DMS79 (cell line): Measurements from ENCODE around the gene APMAP.
"Not testable (repeated sequence)": the region's sequence is repeated elsewhere in the genome, so short reads cannot be mapped to it uniquely, and the experiment has no call there.

Source experiments
- DNase-seq: peaks from one replicate; lab custom pipeline; 2025; lab: John Stamatoyannopoulos, UW

Gene APMAP

DNA sequence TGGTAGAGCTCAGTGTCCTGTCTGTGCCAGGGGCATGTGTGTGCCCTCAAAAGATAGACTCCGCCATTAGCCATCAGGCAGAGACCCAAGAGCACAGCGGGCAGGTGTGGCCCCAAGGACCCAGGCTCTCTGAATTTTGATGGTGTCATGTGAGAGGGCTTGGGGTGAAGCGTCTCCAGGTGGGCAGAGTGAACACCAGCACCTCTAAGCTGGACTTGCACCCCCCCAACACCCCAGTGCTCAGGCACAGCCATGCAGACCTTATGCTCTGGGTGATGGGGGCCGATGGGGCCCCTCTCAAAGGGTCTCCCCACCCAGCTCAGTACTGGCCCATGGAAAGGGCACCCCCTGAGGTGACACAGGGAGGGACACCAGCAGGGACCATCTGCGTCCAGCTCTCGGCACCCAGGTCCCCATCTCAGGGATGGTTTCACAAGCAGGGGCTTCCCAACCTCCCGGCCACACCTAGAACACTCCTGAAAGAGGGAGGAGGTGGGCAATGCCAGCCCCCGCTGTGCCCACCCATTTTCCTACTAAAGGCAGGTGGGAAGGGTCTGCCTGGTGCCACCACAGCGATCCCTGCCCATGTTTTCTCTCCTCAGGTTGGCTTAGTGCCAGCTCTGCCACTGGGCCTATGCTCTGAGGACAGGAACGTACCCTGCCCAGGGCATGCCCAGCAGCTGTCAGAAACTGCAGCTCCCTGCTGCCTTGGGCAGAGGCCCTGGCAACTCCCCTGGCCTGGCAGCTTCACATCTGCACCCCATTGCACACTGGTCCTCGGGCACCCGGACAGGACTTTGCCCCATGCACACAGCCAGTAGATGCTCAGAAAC is 40.0 kb downstream of the APMAP start:
- no peak for DNase-seq

DNA sequence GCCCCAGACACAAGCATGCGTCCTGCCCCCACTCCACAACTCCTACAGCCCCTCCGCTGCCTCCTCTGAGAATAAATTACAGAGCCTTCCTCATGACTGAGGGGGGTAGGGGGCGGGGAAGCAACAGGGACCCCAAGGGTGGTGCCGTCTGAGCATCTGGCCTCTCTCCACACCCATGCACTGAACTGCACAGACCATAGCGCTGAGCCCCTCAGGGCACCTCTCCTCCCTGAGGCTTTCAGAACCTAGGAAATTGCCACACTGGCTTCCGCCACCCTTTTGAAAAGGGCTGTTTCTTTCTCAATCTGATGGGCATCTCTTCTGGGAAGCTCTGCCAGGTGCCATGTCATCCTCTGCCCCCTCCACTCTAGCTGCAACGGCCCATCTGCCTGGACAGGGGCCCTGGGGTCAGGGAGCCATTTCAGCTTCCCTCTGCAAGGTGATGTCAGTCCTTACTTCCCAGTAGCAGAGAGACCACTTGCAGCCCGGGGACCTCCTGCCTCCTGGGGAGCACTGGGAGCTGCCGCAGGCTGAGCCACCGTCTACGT is 40.9 kb downstream of the APMAP start:
- no peak for DNase-seq

DNA sequence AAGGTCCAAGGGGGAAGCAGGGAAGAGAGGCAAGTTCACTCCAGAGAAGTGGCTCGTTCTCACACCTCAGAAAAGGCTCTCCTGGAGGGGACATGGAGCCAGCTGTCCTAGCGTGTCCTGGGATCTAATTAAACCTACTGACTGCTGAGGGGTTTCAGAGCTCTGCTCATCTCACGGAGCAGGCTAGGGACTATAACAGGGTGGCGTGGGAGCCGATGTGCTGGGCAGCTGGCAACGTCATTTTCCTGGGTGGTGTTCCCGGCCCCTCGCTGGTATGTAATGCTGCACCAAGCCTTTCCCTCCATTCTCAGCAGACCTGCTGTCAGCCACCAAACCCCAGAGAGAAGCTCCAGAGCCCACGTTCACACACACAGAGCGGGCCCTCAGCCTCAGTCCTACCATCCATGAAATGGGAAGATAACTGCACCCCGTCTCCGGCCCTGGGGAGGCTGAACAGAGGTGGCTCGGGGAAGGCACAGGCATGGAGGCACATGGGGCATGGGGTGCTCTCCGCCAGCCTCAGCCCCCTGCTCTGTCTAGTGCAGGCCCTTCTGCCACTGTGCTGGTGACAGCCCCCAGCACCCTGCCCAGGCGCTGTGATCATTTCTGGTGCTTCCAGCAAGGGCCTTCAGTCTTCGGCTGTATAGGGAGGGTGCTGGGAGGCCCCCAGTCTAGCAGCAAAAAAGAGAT is 41.6 kb downstream of the APMAP start:
- no peak for DNase-seq

DNA sequence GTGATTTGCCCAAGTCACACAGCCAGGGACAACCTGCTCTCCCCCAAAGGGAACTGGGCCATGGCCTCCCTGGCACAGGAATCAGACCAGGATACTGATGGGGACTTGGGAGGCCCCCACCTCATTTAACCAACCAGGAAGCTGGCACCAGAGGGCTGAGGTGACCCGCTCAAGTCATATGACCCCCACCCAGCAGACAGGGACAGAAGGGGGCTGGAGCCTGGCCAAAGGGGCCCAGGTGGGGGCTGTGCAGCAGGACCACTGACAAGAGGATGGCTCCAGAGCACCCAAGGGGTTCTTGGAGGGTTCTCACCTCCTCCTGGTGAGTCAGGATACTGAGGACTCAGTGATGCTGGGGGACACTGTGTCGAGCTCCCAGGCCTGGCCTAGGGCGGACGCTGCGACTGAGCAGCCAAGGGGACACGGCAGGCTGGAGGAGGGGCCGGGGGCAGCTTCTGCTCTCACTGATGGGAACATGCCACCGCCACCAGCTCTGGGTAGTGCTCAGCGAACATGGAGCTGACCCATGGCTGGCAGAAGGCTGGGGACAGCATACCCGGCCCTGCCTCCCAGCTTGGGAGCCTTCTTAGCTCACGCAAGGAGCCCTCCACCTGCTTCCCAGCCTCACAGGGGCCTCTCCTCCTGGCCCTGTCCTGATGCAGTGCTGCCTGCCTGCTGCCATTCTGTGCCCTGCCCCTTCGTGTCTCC is 42.3 kb downstream of the APMAP start:
- no peak for DNase-seq

DNA sequence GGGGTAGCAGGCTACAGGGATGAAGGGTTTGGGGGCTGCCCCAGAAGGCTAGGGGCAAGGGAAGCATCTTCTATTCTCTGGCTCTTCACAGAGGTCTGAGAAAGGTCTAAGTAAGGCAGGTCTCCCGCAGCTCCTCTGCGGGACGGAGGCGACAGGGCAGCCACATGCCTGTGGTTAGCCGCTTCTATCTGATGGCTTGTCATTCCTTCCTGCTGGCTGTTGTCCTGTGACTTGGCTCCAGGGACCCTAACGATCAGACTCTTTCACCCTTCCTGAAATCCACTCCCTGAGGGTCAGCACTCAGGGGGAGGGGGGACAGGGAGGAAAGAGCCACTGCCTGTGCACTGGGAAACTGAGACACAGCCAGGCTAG is 42.8 kb downstream of the APMAP start:
- DNase-seq: no peak

DNA sequence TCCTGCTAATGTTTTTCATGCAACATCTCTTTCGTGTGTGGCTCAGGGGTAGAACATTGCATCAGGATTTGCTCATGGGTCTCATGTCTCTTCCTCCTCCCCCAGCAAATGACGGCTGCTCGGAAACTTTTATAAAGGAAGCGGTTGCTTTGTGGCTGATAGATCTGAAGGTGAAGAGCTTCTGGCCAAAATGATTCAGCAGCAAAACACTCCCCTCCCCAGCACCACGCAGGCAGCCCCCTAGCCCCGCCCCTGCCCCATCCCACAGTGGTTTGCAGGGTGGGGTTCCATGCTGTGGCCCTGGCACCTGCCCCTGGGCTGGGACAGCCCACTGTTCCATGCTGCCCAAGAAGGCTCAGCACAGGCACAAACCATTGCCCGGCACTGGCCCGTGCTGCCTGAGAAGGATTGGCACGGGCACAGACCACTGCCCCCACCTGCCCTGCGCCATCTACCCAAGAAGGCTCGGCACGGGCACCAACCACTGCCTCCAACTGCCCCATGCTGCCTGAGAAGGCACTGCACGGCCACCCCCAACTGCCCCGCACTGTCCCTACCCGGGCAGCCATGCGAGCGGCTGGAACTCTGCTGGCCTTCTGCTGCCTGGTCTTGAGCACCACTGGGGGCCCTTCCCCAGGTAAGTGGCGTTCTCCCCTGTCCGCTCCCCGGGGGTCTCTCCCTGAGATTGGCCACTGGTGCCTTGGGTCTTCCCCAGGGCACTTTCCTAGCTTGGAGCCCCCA is 43.4 kb downstream of the APMAP start, which contains the start of gene CST7:
TSS of gene CST7 (plus strand) at position 331 of the 741 bp plus-strand sequence. CDS start at position 568, 237 bp downstream.
- DNase-seq: no peak

DNA sequence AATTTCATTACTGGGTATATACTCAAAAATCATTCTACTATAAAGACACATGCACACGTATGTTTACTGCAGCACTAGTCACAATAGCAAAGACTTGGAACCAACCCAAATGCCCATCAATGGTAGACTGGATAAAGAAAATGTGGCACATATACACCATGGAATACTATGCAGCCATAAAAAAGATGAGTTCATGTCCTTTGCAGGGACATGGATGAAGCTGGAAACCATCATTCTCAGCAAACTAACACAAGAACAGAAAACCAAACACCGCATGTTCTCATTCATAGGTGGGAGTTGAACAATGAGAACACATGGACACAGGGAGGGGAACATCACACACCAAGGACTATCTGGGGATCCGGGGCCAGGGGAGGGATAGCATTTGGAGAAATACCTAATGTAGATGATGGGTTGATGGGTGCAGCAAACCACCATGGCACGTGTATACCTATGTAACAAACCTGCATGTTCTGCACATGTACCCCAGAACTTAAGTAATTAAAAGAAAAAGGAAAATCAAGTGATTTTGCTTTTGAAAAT is 44.1 kb downstream of the APMAP start:
- not testable (repeated sequence) for DNase-seq

DNA sequence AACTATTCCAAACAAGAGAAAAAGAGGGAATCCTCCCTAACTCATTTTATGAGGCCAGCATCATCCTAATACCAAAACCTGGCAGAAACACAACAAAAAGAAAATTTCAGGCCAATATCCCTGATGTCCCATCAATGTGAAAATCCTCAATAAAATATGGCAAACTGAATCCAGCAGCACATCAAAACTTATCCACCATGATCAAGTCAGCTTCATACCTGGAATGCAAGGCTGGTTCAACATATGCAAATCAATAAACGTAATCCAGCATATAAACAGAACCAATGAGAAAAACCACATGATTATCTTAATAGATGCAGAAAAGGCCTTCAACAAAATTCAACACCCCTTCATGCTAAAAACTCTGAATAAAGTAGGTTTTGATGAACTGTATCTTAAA is 46.2 kb downstream of the APMAP start:
- not testable (repeated sequence) for DNase-seq

DNA sequence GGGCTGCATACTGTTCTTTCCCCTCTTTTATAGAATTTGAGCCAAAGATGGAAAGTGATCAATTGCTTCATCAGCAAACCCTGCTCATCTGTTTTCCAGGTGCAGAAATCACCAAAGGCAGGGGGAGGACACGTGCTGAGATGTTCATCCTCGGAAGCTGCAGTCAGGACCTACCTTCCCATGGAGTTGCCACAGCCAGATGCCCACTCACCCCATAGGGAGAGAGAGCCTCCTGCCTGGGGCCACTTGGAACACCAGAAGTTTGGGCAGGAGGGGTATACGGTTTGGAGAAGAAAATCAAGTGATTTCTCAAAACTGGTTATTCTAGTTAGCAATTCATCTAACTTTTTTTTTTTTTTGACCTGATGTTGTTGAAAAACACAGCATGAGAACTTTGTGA is 48.8 kb downstream of the APMAP start:
- DNase-seq: no peak

DNA sequence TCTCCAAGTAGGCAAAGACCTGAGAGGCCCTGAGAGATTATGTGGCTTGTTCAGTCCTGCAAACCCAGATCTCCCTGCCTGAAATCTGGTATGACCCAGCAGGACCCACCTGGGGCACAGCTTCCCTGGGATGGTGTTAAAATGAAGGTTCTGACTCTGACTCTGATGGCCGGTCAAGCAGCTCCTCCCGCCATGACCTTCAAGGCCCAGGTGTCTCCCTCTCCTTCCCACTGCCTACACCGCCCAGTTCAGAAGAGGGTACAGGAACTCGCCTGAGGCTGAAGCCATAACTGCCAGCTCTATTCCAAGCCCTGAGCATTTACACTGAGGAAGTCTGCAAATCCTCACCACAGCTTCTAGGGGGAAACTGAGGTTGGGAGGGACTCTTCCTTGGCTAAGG is 49.4 kb downstream of the APMAP start:
- DNase-seq: no peak

DNA sequence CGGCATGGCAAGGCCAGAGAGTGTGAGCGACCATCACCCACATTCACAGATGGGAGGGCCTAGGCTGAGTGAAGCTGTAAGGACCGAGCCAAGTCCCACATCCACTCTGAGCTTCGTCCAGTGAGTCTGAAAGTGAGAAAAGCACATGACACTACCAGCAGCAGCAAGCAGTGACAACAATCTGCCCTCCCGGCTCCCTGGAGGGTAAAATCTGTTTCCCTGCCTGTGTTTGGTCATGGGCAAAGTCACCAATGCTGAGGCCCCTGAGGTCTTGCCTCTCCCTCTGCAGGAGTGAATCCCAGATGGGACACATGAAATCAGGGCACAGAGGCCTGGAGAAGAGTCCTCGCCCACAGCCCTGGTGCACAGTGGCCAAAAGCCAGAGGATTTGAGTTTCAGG is 49.9 kb downstream of the APMAP start:
- no peak for DNase-seq

DNA sequence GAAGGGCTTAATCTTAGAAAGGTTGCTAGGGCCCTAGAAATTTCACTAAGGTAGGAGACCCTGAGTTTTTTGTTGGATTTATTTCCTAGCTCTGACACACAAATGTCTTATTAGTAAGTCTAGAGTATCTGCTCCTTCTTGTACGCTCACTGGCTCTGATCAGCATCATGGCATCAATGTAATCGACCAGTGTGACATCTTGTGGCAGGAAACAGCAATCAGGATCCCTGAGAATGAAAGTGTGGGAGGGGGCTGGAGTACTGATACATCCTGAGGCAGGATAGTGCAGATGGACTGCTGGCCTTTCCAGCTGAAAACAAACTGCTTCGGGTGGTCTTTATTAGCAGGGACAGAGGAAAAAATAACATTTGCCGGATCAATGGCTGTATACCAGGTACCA is 53.5 kb downstream of the APMAP start:
- no peak for DNase-seq

DNA sequence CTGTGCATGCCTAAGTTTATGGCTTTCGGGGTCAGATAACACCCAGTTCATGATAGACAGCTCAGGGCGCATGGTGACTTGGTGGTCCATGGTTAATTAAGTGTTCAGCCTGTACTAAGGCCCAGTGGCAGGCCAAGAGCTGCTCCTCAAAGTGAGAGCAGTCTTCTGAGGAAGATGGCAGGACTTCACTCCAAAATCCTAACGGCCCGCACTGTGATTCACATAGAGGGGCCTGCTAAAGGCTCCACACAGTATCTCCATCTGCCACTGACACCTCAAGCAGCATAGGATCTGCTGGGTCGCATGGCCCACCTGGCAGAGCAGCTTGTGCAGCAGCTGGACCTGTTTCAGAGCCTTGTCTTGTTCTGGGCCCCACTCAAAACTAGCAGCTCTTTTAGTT is 54.1 kb downstream of the APMAP start:
- DNase-seq: no peak

DNA sequence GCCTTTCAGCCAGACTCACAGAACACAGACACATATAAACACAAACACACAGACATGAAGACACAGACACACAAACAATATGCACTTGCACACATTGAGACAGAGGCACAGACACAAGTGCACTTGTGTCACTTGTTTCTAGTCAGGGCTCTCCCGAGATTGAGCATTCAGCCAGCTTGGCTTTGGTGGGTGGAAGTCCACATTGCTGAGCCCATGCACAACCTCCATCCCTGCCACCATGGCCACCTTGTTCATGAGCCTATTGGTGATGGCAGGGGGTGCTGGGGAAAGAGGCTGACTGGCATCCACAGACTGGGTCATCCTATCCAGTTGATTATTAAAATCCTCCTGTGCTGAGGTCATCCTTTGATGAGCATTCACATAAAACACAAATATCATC is 55.0 kb downstream of the APMAP start:
- no peak for DNase-seq

DNA sequence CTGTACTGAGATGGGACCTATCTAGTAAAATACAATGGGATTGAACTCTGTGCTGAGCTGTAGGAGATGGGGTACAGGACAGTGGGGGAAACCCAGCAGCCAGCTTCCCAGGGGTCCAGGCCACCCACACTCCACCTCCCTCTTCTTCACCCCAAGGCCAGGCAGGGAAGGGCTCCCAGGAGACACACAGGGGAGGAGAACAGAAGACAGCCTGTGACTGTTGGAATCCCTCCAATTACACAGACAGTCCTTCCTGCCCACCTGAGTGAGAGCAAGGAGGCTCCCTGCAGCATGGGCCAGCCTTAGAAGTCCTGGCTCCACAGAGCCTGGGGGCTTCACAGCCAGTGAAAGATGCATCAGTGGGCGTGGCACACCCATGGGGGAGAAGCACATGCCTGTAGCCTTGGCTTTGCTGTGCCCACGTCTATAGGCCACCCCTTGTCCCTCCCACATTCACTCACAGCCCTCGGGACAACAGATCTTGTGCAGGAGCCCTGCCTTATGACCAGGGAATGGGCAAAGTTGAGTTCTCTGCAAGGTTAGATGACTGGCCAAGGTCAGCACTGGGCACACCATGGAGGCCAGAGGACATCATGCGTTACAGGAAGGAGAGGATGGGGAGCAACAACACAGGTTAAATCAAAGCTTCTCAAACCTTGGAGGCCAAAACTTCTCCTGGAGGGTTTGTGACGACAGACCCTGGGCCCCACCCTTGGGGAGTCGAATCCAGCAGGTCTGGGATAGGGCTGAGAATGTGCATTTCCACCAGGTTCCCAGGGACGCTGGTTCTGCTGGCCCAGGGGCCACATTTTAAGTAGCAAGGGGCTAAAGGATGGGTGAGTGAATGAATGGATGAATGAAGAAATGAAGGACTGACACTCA is 55.8 kb downstream of the APMAP start:
- DNase-seq: no peak

DNA sequence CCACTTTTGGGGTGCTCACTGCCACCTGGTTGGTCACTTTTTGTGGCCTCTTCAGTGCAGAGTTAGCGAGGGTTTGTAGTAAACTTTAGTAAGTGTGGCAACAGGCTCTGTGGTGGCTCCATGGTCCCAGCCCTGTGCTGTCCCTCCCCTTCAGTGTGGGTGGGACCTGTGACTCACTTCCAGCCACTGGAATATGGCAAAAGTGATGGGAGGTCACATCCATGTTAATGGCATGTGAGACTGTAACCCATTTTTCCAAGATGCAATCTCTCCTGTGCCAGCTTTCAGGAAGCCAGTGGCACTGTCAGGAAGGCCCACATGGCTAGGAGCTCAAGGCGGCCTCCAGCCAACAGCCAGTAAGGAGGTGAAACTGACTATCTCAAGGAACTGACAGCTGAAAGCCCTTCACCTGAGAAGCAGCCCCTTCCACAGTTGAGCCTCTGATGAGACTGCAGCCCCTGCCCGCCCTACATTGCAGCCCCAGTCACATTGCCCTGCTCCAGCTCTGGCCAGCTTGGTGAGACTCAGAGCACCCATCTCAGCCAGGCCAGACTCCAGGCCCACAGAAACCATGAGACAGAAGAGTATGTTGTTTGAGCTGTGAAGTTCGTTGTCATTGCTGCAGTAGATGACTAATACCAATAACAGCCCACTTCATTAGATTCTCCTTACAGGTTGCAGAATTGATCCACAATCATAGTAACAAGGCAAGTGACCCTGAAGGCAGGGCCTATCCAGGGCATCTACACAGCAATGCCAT is 56.6 kb downstream of the APMAP start:
- DNase-seq: no peak

DNA sequence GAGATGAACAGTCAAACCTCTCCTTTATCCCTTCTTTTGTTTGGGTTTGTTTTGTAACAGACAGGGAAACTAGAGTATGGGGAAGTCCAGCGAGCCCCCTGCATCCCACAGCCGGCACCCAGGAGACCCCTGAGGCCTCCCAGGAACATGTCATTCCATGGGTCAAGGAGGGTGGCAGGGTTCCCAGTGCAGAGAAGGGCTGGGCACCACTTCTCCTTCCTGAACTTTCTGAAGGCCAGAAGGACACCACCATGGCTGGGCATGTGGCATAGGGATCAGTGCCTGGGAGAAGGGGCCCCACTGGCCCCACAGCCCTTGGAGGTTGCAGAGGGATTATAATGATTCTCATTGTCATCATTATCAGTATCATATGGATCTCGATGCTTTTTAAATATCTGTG is 57.4 kb downstream of the APMAP start:
- no peak for DNase-seq

DNA sequence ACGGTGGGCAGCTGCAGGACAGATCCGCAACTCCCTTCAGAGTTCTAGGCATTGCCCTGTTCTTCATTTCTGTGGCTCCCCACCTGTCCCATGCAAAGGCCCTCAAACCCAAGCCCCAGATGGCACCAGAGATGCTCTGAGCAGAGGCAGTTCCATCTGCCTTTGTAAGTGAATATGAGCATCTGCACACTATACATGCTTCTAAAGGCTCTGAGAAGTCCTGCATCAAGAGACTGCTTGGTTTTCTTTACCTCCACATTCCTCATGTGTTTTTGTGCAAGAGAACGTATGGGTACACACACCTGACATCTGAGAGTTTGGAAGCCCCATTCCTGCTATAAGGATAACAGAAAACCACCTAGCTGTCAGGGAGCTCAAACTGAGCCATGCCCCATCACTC is 57.8 kb downstream of the APMAP start:
- DNase-seq: no peak

DNA sequence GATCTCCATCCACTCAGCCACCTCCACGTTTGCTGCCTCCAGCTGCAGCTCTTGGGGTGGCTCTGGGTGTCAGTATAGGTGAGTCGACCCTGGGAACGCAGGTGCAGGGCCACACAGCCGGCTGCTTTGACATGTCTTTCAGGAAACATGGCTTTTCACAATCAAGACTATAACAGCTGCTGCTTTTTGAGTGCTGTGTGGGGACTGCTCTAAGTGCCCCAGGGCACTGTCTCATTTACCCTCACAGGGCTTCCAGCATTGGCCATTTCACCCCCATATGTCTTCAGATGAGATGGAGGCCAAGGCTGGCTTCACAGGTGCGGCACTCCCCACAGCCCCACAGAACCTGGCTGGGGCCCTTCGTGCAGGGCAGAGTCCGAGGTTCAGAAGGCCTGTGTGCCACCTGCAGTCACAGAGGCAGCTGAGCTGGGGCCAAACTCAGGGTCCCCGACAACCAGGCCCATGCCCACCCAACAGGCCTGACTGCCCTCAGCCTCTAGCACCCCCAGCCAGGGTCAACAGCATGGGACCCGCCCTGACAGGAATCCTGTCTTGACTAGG is 58.4 kb downstream of the APMAP start:
- DNase-seq: no peak
